ENCODE data around the gene ZNF287. TPM values are rescaled to one million over a fixed set of nuclear protein-coding genes. Genes with fewer than 3 reads are reported as not detected.

ZNF287 gene
- total RNA-seq, 2 donors from 2014 or later = 2.9 to 3.3 TPM

- no peaks in the 10 kb centered on the region for H3K9me3 ChIP-seq
- H3K36me3 ChIP-seq = no peaks in the 10 kb centered on the region
- peak; percentile 97 for TF ChIP-seq CTCF (IDR thresholded peaks at IDR 0.05)
- intact Hi-C loops (cut with DNase I) = loop anchor here (2.0 kb wide), 1 partner anchor 53 kb away; no protein-coding TSS in a partner anchor
- H3K27ac ChIP-seq = no peak overlapping the region
- peak overlapping the region; percentile 47 for H3K4me3 ChIP-seq
- H3K9ac ChIP-seq (ENCODE audit: low read depth in 2 of 2, low read length in 2 of 2) = peak overlapping the region; percentile 64 to 67
- DNase-seq = peak; percentile 91
- no peaks in the 10 kb centered on the region for H3K4me1 ChIP-seq
- no peaks in the 10 kb centered on the region for H3K27me3 ChIP-seq
Observed at GRCh38 chr17:16589097-16589969, 20.3 kb upstream of the ZNF287 start.

- Histone ChIP-seq H3K27me3 (no peaks in the 10 kb centered on the region), H3K9ac (ENCODE audit: low read depth in 2 of 2, low read length in 2 of 2) (no peak overlapping the region), H3K4me3 (no peak overlapping the region), H3K36me3 (no peaks in the 10 kb centered on the region), H3K27ac (no peak overlapping the region), H3K9me3 (no peaks in the 10 kb centered on the region), H3K4me1 (no peaks in the 10 kb centered on the region)
- peak; percentile 27 for DNase-seq
- TF ChIP-seq CTCF (IDR thresholded peaks at IDR 0.05) = no peak
- intact Hi-C loops (cut with DNase I) = no loop called here
Observed at GRCh38 chr17:16585796-16586195, 16.8 kb upstream of the ZNF287 start.

- Histone ChIP-seq H3K9ac (ENCODE audit: low read depth in 2 of 2, low read length in 2 of 2) (peak overlapping the region in 1 of 2 donors; percentile 57), H3K4me3 (peak overlapping the region; percentile 34), H3K36me3 (no peaks in the 10 kb centered on the region), H3K4me1 (no peaks in the 10 kb centered on the region), H3K27me3 (no peaks in the 10 kb centered on the region), H3K9me3 (no peaks in the 10 kb centered on the region), H3K27ac (no peak overlapping the region)
- intact Hi-C loops (cut with DNase I) = no loop called here
- TF ChIP-seq CTCF (IDR thresholded peaks at IDR 0.05) = peak; percentile 91
- DNase-seq = peak; percentile 95
Observed at GRCh38 chr17:16584273-16584995, 15.4 kb upstream of the ZNF287 start.

GRCh38 chr17:16583781-16584180 lies 14.8 kb upstream of the ZNF287 start:
- H3K36me3 ChIP-seq = no peaks in the 10 kb centered on the region
- intact Hi-C loops (cut with DNase I) = no loop called here
- H3K4me1 ChIP-seq = no peaks in the 10 kb centered on the region
- H3K9me3 ChIP-seq = no peaks in the 10 kb centered on the region
- H3K9ac ChIP-seq (ENCODE audit: low read depth in 2 of 2, low read length in 2 of 2) = no peak overlapping the region
- DNase-seq = no peak
- TF ChIP-seq CTCF (IDR thresholded peaks at IDR 0.05) = no peak
- no peak overlapping the region for H3K4me3 ChIP-seq
- no peaks in the 10 kb centered on the region for H3K27me3 ChIP-seq
- no peak overlapping the region for H3K27ac ChIP-seq

- H3K9me3 ChIP-seq = no peaks in the 10 kb centered on the region
- TF ChIP-seq CTCF (IDR thresholded peaks at IDR 0.05) = no peak
- peaks cover 3% of the 10 kb centered on the region for H3K4me1 ChIP-seq
- H3K36me3 ChIP-seq = no peaks in the 10 kb centered on the region
- intact Hi-C loops (cut with DNase I) = no loop called here
- no peak overlapping the region for H3K9ac ChIP-seq (ENCODE audit: low read depth in 2 of 2, low read length in 2 of 2)
- DNase-seq = no peak
- H3K4me3 ChIP-seq = no peak overlapping the region
- H3K27ac ChIP-seq = no peak overlapping the region
- no peaks in the 10 kb centered on the region for H3K27me3 ChIP-seq
Observed at GRCh38 chr17:16573466-16573865, 4.5 kb upstream of the ZNF287 start.

Data from colonic mucosa (tissue), 4 donors.